Astrocyte of the spinal cord (primary cell): ENCODE measurements around the gene SCT.
"Not testable (repeated sequence)": the region's sequence is repeated elsewhere in the genome, so short reads cannot be mapped to it uniquely, and the experiment has no call there.

ENCODE experiments used
- DNase-seq: peaks from one replicate; pipeline ENCODE4 v3.0.0; 2011; ENCODE audit warnings: low read depth, low spot score
- H3K4me3 ChIP-seq: 2 replicates; pipeline ENCODE4 v1.5.1; 2011; ENCODE audit warnings: low read depth, mild to moderate bottlenecking, low read length, moderate library complexity
- CTCF ChIP-seq: IDR thresholded peaks from 2 replicates; pipeline ENCODE4 v1.5.1; 2012; ENCODE audit warnings: low read depth, mild to moderate bottlenecking, low read length, inconsistent platforms
- in situ Hi-C: cut with HindIII; loops from 2 replicates; pipeline ENCODE4 v1.10.0; 2017; ENCODE audit warnings: low sequenced_read_pairs

SCT gene

GRCh38 chr11:655036-655726 is 28.2 kb upstream of the SCT start:
- in situ Hi-C loops, result no loop called here
- DNase-seq, result no peak
- no peak overlapping the region for H3K4me3 ChIP-seq
- TF ChIP-seq CTCF, result no peak

- in situ Hi-C loops, H3K4me3 ChIP-seq, DNase-seq: not testable (repeated sequence)
Observed at GRCh38 chr11:654444-654843, 27.5 kb upstream of the SCT start.

DNA sequence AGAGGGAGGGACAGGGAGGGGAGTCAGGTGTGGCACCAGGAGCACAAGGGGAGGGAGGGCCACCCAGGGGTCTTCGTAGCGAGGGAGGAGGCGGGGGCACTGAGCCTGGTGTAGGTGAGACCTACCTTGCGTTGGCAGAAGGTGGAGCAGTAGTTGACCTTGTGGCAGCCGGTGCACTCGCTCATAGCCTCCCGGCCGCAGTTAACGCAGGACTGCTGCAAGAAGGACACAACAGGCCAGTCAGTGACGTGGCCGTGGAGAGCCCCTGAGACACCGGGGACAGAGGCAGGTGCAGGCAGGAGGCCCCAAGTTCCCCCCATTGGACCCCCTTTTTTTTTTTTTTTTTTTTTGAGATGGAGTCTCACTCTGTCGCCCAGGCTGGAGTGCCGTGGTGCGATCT is 26.9 kb upstream of the SCT start:
- in situ Hi-C loops, result no loop called here
- no peak overlapping the region for H3K4me3 ChIP-seq
- DNase-seq, result no peak
- TF ChIP-seq CTCF, result no peak

GRCh38 chr11:653136-653535 is 26.2 kb upstream of the SCT start:
- in situ Hi-C loops, H3K4me3 ChIP-seq, DNase-seq: not testable (repeated sequence)

DNA sequence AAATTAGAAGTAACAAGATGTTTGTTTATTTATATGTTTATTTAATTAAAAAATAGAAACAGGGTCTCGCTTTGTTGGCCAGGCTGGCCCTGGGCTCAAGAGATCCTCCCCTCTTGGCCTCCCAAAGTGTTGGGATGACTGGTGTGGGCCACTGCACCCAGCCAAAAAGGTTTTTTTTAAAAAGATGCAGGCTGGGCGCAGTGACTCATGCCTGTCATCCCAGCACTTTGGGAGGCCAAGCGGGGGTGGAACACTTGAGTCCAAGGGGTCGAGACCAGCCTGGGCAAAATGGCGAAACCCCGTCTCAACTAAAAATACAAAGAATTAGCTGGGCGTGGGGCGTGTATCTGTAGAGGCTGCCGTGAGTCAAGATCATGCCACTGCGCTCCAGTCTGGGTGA is 23.5 kb upstream of the SCT start:
- no peak for DNase-seq
- in situ Hi-C loops, result no loop called here
- no peak for TF ChIP-seq CTCF
- H3K4me3 ChIP-seq, result no peak overlapping the region

- H3K4me3 ChIP-seq, in situ Hi-C loops, DNase-seq: not testable (repeated sequence)
Observed at GRCh38 chr11:647672-648158, 20.7 kb upstream of the SCT start.

GRCh38 chr11:646214-646613 is 19.2 kb upstream of the SCT start:
- no peak for DNase-seq
- TF ChIP-seq CTCF, result no peak
- H3K4me3 ChIP-seq, result no peak overlapping the region
- in situ Hi-C loops, result no loop called here

DNA sequence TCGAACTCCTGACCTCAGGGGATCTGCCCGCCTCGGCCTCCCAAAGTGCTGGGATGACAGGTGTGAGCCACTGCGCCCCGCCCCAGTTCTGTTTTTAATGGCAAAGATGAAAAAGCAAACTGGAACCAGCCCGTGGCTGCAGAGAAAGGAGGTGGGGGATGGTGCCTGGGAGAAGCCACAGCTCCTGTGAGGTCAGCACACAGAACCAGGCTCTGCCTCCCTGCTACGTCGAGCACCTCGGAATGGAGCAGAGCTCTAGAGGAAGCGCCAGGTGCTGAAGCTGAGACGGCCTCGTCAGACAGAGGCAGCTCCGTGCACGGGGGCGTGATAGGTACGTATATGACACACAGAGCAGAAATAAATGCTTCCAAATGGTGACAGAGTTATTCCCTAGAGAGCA is 18.6 kb upstream of the SCT start:
- in situ Hi-C loops, result no loop called here
- no peak for DNase-seq
- H3K4me3 ChIP-seq, result no peak overlapping the region
- TF ChIP-seq CTCF, result no peak
